HG03025 (cell line): ENCODE measurements around the gene BCAR1.
"Not testable (repeated sequence)": the region's sequence is repeated elsewhere in the genome, so short reads cannot be mapped to it uniquely, and the experiment has no call there.

ENCODE experiments used
- ATAC-seq: cut with Tn5 transposase; IDR thresholded peaks from one replicate; pipeline ENCODE4 v1.9.1; 2021; ENCODE audit warnings: mild to moderate bottlenecking, moderate library complexity; ENCODE audit not compliant: unreplicated experiment, low FRiP score

BCAR1 gene

DNA sequence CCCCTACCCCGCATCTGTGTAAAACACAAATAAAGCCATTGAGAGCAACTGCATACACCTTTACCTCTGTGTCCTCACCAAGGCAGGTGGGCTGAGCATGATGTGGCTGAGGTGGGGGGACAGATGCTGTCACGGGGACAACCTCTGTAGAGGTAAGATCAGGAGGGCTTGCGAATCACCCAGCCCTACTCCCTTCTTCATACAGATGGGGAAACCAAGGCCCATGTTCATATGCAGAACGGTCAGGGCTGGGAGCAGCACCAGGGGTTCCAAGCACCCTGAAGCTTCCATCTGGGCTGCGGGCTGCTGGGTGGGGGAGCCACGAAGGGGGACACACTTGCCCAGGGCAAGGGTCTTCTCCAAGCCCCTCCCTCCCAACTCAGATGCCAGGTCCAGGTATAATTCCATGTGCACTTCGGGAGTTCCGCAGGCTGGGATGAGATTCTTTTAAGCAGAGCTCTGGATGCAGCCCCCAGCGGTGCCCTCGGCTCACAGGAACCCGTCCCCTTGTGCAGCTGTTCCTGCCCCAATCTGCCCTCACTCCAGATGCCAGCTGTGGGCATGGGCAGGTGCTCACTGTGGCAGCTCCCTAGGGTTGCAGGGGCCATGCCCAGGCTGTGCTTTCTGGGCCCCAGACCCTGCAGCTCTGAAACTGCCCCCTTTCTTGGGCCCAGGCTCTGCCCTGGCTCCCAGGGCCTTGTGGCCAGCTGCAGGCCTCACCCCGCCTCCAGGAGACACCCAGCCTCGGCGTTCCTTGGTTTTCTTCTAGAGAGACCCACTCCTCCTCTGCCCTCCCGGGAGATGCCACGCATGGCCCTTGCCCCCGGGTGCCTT, 23.1 kb downstream of the BCAR1 start:
- no peak for ATAC-seq

DNA sequence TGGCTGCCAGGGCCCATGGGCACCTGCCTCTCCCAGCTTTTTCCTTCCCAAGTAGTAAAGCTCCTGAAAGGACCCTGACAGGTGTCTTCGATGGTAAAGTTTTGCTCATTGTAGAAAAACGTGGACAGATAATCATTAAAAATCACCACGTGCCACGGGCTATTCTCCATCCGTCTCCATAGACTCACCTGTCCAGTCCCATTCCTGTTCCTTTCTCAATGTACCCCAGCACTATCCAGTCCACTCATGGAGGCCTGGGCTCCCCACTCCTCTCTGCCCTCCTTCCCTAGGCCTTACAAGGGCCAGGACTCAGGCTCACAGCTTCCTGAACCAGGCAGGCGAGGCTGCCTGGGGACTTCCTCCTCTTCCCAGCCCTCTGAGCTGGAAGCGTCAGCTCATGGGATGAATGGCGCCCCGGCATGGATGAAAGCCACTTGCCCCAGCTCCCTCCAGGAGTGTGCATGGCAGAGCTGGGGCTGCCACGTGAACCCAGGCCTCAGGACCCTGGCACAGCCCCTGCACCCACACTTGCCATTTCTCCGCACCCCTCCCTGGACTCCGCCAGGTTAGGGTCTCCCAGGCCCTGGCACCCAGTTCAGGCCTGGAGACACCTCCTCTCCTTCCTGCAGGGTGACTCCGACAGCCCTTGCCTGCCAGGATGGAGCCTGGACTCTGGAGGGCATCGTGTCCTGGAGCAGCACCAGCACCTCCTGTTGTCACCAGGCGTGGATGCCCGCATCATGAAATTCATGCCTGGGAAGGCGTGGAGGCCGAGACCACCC, 23.9 kb downstream of the BCAR1 start:
- ATAC-seq = no peak

DNA sequence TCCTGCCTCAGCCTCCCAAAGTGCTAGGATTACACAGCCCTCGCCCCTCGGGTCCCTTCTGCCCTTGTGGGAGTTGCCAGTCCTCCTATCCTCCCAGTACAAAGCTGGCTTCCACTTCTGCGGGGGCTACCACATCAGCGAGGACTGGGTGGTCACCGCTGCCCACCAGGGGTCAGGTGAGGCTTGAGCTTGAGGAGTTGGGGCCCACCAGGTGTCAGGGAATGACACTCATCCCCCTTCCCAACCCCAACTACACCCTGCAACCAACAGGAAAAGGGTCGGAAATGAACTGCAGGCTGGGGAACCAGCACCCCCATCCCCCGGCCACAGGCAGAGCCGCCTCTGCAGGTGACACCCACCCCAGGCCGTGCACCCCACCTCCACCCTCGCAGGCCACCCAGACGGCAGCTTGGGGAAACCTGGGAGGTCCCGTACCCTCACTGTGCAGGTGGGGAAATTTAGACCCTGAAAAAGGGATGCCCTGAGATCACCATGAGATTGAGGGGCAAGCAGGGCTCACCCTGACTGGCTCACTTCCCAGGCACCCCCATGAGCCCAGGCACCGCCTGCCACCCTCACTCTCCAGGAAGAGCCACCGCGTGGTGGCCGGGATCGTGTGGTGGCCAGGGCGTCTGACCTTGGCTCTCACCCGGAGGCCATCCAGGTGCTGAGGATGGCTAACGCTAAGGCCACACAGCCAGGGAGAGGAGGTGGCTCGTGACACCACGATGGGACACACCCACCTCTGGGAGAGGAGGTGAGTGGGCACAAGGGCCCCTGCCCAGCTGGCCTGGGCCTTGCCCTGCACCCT, 24.7 kb downstream of the BCAR1 start:
- ATAC-seq = no peak

DNA sequence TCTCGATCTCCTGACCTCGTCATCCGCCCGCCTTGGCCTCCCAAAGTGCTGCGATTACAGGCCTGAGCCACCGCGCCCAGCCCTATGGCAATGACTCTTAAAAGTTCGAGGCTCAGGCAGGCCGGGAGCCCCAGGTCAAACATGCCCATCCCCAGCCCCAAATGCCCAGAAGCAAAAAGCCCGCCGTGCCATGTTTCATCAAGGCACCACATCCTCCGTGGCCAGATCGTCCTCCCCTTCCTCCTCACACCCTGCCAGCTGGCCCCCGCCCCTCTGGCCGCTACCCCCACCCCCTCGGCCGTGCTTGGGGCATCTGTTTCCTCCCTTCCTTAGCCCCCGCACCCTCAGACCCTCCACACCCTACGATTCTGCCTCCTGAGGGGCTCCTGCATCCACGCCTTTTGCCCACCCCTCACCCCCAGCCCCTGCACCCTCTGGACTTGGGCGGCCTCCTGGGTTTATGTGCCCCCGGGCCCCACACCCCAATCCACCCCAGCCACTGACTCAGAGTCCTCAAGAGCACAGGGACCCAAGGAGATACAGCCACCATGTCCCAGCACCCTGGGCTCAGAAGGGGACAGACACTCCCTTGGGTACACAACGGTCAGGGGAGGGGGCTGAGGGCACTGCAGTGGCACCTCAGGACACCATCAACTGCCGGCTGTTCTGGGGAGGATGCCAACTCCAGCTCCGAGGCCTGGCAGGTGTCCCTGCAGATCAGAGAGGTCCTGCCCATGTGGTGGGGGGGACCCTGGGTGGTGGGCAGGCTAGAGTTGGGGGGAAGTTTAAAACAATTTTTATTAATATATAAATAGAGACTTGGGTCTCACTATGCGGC, 25.5 kb downstream of the BCAR1 start:
- no peak for ATAC-seq

DNA sequence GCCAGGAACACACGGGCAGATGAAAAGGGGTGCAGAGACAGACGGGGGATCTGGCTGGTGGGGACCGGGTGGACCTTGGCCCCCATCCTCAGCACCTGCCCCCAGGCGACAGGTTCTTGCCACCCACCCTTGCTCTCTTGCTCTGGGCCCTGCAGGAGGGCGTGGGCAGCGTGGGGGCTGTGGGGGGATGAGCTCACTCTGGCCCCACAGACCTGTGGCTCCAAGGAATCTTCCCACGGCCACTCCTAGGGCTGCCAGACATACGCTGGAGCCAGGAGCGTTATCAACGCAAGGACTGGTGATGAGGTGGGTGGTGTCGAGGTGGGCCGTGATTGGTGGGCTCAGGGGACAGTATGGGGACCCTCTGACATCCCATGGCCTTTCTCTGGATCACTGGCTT, 26.3 kb downstream of the BCAR1 start:
- no peak for ATAC-seq

DNA sequence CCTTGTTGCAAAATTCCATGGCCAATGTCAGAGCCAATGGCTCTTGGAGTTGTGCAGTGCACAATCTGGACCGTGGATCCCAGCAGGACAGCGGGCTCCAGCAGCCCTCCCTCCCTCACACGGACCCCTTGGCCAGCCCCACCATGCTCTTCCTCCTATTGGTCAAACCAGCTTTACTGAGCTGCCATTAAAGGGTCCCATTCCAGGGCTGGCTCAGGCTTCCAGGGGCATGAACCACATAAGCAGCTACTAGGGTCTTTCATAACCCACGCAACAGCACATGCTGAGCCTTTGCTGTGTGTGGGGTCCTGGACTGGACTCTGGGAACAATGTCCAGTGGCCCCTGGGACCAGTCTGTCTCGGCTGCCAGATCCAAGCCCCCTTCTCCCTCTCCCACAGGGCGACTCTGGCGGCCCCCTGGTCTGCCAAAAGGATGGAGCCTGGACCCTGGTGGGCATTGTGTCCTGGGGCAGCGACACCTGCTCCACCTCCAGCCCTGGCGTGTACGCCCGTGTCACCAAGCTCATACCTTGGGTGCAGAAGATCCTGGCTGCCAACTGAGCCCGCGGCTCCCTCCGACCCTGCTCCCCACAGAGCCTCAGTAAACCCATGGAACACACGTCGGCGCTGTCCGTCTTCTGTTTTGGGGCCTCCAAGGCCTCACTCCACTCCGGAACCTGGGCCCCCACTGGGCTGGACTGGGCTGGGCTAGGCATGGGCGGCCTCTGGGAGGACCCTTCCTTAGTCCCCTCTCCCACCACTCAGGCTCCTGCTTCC, 26.9 kb downstream of the BCAR1 start:
- no peak for ATAC-seq

DNA sequence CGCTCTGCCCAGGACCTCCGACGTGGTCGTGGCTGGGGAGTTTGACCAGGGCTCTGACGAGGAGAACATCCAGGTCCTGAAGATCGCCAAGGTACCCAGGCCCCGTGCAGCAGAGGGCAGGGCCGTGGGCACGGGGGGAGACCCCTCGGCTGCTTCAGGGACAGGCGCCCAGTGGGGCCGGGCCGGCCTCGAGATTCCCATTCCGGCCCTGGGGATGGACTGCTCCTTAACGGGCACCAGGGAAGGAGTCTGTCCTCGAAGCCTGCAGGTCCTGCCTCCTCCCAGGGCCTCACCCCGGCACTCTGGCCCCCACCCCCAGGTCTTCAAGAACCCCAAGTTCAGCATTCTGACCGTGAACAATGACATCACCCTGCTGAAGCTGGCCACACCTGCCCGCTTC, 28.3 kb downstream of the BCAR1 start:
- ATAC-seq = not testable (repeated sequence)

DNA sequence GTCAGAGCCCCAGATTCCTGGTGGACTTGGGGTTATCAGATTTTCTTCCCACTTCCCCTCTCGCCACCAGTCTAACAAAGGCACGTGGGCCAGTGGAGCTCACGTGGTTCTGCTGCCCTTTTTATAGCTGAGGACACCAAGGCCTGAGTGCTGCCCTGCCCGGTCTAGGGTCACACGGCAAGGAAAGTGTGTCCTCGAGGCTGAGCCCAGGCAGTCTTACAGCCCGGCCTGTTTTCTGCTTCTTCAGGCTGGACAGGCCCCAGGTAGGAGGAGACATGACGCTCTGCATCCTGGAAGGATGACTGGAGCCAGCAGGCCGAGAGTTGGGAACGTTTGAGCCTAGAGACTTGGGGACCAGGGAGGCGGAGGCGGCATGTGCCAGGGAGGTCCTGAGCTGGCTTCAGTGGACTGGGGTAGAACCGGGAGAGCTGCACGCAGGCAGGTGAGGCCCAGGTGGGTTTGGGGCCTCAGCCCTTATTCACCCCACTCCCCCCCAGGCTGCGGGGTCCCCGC, 29.1 kb downstream of the BCAR1 start:
- ATAC-seq = no peak

DNA sequence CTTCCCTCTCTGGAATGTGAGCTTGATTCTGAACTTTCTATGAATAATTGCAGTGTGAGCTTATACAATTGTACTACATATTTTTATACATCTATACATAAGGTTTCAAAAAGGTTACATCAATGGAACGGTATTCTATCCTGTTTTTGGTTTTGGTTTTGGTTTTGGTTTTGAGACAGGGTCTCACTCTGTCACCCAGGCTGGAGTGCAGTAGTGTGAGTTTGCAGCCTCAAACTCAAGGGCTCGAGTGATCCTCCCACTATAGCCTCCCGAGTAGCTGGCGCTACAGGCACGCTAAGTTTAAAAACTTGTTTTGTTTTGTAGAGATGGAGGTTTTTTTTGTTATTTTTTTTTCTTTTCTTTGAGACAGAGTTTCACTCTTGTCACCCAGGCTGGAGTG, 31.6 kb downstream of the BCAR1 start:
- no peak for ATAC-seq

DNA sequence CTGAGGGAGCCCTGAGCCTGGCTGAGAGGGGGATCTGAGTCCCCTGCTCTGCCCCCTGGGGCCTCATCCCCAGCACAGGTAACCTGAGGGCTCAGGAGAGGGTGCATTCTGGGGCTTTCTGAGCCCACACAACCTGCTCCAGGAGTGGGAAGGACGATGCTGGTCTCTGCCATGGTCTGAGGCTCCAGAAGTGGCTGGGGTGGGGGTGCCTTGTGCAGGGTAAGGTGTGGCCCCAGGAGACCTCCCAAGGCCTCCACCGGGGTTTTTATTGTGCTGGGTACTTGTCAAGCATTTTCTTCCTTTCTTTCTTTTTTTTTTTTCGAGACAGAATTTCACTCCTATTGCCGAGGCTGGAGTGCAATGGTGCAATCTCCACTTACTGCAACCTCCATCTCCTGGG, 32.3 kb downstream of the BCAR1 start:
- no peak for ATAC-seq

DNA sequence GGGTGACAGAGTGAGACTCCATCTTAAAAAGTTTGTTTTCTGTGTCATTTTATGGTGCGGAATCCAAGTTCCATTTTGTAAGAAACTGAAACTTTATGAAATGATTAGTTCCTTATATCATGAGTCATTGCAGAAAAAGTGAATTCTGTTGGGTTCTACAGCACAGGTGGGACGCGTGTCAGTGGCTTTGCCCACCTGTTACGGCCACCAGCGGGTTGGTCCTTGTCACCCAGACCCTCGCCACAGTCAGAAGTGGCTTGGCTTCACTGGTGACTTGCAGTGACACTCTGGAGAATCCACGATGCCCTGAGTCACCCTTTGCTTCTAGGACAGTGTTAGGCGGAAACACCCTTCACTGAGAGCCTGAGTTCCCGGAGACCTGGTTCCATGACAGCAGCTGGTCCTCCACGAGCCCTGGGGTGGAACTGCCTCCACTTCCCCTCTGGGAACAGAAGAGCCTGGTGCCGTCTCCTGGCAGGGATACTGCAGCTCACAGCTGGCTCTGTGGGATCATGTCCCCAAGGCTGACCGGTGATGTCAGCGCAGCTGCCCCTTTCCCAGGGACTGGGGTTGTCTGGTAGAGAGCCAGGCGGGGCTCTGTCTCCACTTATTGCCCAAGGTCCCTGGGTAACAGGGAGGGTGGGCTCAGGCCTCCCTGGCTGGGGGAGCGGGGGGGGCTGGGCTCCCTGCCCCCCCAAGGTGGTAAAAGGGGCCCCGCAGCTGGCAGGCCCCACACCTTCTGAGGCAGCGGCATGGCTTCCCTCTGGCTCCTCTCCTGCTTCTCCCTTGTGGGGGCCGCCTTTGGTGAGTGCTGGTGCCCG, 33.0 kb downstream of the BCAR1 start, which contains the start of gene CTRB1:
Gene CTRB1 (plus strand): TSS at position 733 of the 821 bp plus-strand sequence. CDS start 20 bp downstream, at position 753.
- ATAC-seq = no peak

DNA sequence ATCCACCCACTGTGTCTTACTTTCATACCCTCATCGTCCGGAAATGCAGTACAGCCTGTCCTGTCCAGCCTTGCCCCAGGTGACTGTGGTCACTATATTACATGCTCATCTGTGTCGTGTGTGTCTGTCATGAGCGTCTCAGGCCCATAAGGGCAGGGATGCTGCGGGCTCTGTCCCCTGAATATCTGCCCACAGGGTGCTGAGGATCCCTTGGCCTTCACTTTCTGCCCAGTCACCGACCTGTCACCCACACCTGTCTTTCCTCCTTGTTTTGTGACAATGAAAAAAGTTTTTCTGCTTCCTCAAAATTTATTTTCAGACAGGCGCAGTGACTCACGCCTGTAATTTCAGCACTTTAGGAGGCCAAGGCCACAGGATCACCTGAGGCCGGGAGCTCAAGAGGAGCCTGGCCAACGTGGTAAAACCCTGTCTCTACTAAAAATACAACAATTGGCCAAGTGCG, 34.0 kb downstream of the BCAR1 start:
- ATAC-seq = no peak

DNA sequence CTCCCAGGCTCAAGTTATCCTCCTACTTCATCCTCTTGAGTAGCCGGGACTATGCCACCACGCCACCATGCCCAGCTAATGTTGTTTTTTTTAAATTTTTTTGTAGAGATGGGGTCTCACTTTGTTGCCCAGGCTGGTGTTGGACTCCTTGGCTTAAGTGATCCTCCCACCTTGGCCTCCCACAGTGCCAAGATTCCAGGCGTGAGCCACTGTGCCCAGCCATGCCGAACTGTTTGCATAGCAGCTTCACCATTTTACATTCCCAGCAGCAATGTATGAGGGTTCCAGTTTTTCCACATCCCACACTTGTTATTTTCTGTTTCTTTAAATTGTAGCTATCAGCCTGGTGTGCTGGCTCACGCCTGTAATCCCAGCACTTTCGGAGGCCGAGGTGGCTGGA, 34.8 kb downstream of the BCAR1 start:
- no peak for ATAC-seq

DNA sequence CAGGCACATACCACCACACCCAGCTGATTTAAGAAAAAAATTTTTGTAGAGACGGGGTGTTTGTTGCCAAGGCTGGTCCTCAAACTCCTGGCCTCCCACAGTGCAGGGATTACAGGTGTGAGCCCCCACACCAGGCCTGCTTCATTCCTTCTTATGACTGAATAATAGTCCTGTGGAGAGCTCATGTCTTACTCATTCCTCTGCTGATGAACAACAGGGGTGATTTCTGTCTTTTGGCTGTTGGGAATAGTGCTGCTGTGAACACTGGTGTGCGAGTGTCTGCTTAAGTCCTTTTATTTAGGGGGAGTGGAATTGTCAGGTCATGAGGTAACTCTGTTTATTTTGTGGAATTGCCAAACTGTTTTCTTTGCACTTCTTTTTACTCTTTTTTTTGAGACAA, 35.3 kb downstream of the BCAR1 start:
- ATAC-seq = no peak

DNA sequence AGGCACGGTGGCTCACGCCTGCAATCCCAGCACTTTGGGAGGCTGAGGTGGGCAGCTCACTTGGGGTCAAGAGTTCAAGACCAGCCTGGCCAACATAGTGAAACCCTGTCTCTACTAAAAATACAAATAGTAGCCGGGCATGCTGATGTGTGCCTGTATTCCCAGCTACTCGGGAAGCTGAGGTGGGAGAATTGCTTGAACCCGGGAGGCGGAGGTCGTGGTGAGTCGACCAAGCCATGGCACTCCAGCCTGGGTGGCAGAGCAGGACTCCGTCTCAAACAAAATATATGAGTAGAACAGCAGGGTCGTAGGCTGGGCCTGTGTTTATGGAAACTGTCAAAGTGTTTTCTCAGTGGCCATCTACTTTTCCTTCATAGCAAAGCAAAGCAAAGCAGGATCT, 40.1 kb downstream of the BCAR1 start:
- not testable (repeated sequence) for ATAC-seq

DNA sequence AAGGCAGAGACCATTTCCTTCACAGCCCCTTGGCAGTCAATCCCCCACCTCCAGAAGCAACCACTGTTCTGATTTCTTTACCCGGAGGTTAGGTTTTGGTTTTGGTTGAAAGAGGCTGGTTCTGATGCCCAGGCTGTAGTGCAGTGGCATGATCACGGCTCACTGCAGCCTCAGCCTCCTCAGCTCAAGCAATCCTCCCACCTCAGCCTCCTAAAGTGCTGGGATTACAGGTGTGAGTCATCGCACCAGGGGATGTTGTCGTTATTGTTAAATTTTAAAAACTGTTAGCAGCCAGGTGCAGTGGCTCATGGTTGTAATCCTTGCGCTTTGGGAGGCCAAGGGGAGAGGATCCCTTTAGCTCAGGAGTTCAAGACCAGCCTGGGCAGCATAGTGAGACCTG, 41.5 kb downstream of the BCAR1 start:
- no peak for ATAC-seq

DNA sequence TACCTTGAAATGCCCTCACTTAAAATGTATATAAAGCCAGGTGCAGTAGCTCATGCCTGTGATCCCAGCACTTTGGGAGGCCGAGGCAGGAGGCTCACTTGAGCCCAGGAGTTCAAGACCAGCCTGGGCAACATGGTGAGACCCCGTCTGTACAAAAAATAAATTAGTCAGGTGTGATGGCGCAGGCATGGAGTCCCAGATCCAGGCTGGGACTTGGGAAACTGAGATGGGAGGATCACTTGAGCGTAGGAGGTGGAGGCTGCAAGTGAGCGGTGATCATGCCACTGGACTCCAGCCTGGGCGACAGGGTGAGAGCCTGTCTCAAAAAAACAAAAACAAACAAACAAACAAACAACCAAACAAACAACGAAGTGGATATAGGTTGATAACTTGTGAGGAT, 41.9 kb downstream of the BCAR1 start:
- ATAC-seq = not testable (repeated sequence)

DNA sequence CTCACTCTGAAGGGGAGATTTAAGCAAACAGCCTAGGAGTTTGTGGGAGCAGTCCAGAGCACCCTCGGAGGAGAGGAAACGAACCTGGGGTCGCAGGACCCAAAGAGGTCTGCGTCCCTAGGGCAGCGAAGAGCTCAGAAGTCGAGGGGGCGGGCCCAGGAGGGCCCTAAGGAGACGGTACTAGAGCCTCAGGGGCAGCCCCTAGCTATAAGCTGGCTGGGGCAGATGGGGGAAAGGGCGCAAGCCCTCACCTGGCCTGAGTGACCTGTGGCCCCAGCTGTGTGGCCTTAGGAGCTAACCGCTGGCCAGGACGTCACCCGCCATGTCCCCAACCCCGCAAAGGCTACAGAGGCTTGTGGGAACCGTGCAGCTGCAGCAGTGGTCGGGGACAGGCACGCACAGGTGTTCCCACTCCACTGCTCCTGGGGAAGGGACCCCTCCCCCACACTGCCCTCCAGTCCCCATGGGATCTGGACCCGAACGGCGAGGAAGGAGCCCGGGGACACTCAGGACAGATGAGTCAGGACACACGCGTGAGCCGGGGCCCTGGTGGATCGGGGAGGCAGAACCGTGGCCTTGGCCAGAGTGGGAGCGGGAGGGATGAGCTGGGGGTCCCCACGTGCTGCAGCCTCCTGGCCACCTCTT, 42.4 kb downstream of the BCAR1 start:
- ATAC-seq = no peak
